HepG2 (cell line): Measurements from ENCODE around the gene GRAMD4. TPM values are rescaled to one million over a fixed set of nuclear protein-coding genes. Genes with fewer than 3 reads are reported as not detected.
A peak's percentile ranks its signal among the peaks of the same experiment; 100 is the strongest.

Experiments
- ESRRA ChIP-seq: sonication (generic); formaldehyde crosslinking; IDR thresholded peaks from 2 replicates; pipeline ENCODE4 v1.5.1; 2020; ENCODE audit warnings: mild to moderate bottlenecking, low read depth, missing genetic modification reagents
- HES4 ChIP-seq: sonication (generic); formaldehyde crosslinking; IDR thresholded peaks from 2 replicates; pipeline ENCODE4 v1.9.0; 2021; ENCODE audit warnings: mild to moderate bottlenecking, missing genetic modification reagents, borderline replicate concordance
- HNRNPL ChIP-seq: fragments of 200-400 bp; formaldehyde crosslinking; IDR thresholded peaks from 2 replicates; pipeline ENCODE4 v1.6.1; 2017; ENCODE audit warnings: mild to moderate bottlenecking, low read depth, low read length
- MXD3 ChIP-seq: IDR thresholded peaks from 2 replicates; pipeline ENCODE4 v1.6.1; 2016; ENCODE audit warnings: mild to moderate bottlenecking, missing biosample characterization, missing genetic modification reagents
- RELA ChIP-seq: sonication (generic); formaldehyde crosslinking; IDR thresholded peaks from 2 replicates; pipeline ENCODE4 v1.4.0; 2020; ENCODE audit warnings: missing genetic modification reagents
- SMARCC2 ChIP-seq: fragments of 450-650 bp; IDR thresholded peaks from 2 replicates; pipeline ENCODE4 v1.6.1; 2017; ENCODE audit warnings: antibody characterized with exemption, mild to moderate bottlenecking
- SP2 ChIP-seq: sonication (generic); formaldehyde crosslinking; IDR thresholded peaks from 2 replicates; pipeline ENCODE4 v1.5.1; 2020; ENCODE audit warnings: mild to moderate bottlenecking, missing genetic modification reagents
- TSC22D2 ChIP-seq: sonication (generic); formaldehyde crosslinking; IDR thresholded peaks from 2 replicates; pipeline ENCODE4 v1.5.1; 2020; ENCODE audit warnings: missing genetic modification reagents, mild to moderate bottlenecking, borderline replicate concordance
- ZBTB7A ChIP-seq: sonication (generic); formaldehyde crosslinking; IDR thresholded peaks from 2 replicates; pipeline ENCODE4 v1.8.0; 2022; ENCODE audit warnings: mild to moderate bottlenecking, missing genetic modification reagents
- ZNF333 ChIP-seq: sonication (generic); formaldehyde crosslinking; IDR thresholded peaks from 2 replicates; pipeline ENCODE4 v1.4.0; 2020; ENCODE audit warnings: mild to moderate bottlenecking, missing genetic modification reagents, borderline replicate concordance
- ZNF564 ChIP-seq: sonication (generic); formaldehyde crosslinking; IDR thresholded peaks from 2 replicates; pipeline ENCODE4 v1.8.1; 2023; ENCODE audit warnings: mild to moderate bottlenecking, missing genetic modification reagents
- ZNF768 ChIP-seq: sonication (generic); formaldehyde crosslinking; IDR thresholded peaks from 2 replicates; pipeline ENCODE4 v1.4.0; 2020; ENCODE audit warnings: missing genetic modification reagents
- polyA plus RNA-seq, 8 experiments: library from polyadenylated mRNA; depleted of rRNA in 3 of 8; stranded (reverse) in 7 of 8; unstranded in 1 of 8; fragments of >200 nt; fragmentation: Illumina TruSeq in 4 of 8; extraction: Trizol in 4 of 8; gene quantifications; 2 replicates each; pipeline versions ENCODE4 v1.2.1 to v1.2.3, GENCODE V29; 2011 to 2016; ENCODE audit warnings: low read depth in 4 of 8, missing spikeins in 1 of 8, mixed read lengths in 1 of 8; ENCODE audit not compliant: insufficient read depth in 1 of 8
- total RNA-seq, 5 experiments: library from RNA; depleted of rRNA; stranded (reverse); fragments of >200 nt; fragmentation: Illumina TruSeq; extraction: Trizol; gene quantifications; 2 replicates each; pipeline ENCODE4 v1.2.3, GENCODE V29; 2016; ENCODE audit warnings: low read depth in 1 of 5
- TF ChIP-seq, protein P1 (sequence below): sonication (generic); formaldehyde crosslinking; IDR thresholded peaks from 2 replicates; pipeline ENCODE4 v1.5.0; 2020; ENCODE audit warnings: mild to moderate bottlenecking, missing genetic modification reagents, borderline replicate concordance
- TF ChIP-seq, protein P2 (sequence below): sonication (generic); formaldehyde crosslinking; IDR thresholded peaks from 2 replicates; pipeline ENCODE4 v1.4.0; 2020; ENCODE audit warnings: missing genetic modification reagents
- TF ChIP-seq, protein P3 (sequence below): sonication (generic); formaldehyde crosslinking; IDR thresholded peaks from 2 replicates; pipeline ENCODE4 v1.4.0; 2020; ENCODE audit warnings: mild to moderate bottlenecking, missing genetic modification reagents
- TF ChIP-seq, protein P4 (sequence below): sonication (generic); formaldehyde crosslinking; IDR thresholded peaks from 2 replicates; pipeline ENCODE4 v1.4.0; 2020; ENCODE audit warnings: mild to moderate bottlenecking, missing genetic modification reagents

The GRAMD4 gene
- total and polyA plus RNA-seq, 2 of the 13 experiments (the other 11 are each of a cell fraction or from before 2014, with no cell fraction given), result 15.2 to 15.7 TPM

DNA sequence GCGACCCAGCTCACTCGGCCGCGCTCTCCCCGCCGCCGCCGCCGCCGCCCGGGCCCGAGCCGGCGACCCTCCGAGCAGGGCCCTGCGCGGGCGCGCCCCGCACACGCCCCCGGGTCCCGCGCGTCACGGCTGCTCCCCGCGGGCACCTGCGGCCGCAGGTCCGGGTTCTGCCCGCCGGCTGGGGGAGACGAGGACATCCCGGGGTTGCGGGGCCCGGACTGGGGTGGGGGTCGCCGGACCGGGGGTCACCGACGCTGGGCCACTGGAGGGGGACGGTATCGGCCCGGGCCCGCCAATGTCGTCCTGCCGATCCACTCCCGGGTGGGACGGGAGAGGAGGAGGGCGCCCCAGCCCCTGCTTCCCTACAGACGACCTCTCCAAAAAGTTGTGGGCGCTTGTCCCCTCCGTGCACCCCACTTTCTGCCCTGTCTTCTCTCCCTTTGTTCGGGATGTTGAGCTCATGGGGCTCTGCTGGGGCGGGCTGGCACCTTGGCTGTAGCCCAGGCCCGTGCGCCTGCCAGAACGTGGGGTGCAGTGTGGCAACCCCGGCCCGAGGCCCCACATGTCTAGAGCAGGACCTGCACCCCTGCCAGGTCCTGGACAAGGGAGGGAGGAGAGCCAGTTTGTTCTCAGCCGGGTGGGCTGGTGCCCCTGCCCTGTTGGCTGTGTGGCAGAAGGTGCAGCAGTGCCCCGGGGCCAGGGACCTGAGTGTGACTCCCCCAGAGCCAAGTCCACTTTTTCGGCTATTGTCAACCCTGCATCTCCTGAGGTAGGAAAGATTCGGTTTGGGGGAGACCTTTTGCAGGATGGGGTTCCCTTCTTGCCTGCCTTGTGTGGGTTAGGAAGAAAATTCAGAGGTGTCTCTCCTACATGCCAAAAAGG lies 42.6 kb upstream of the GRAMD4 start (continued):
- TF ChIP-seq, protein P1, sequence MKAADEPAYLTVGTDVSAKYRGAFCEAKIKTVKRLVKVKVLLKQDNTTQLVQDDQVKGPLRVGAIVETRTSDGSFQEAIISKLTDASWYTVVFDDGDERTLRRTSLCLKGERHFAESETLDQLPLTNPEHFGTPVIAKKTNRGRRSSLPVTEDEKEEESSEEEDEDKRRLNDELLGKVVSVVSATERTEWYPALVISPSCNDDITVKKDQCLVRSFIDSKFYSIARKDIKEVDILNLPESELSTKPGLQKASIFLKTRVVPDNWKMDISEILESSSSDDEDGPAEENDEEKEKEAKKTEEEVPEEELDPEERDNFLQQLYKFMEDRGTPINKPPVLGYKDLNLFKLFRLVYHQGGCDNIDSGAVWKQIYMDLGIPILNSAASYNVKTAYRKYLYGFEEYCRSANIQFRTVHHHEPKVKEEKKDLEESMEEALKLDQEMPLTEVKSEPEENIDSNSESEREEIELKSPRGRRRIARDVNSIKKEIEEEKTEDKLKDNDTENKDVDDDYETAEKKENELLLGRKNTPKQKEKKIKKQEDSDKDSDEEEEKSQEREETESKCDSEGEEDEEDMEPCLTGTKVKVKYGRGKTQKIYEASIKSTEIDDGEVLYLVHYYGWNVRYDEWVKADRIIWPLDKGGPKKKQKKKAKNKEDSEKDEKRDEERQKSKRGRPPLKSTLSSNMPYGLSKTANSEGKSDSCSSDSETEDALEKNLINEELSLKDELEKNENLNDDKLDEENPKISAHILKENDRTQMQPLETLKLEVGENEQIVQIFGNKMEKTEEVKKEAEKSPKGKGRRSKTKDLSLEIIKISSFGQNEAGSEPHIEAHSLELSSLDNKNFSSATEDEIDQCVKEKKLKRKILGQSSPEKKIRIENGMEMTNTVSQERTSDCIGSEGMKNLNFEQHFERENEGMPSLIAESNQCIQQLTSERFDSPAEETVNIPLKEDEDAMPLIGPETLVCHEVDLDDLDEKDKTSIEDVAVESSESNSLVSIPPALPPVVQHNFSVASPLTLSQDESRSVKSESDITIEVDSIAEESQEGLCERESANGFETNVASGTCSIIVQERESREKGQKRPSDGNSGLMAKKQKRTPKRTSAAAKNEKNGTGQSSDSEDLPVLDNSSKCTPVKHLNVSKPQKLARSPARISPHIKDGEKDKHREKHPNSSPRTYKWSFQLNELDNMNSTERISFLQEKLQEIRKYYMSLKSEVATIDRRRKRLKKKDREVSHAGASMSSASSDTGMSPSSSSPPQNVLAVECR (CRISPR knock-in tag), result peak; percentile 22; the same call in 1 of the 2 replicates
- TF ChIP-seq ZBTB7A (peak; percentile 59; the same call in 1 of the 2 replicates), SMARCC2 (no peak), ZNF564 (CRISPR knock-in tag) (0 out of 2 replicates have a peak, but pooled peaks have one; percentile 35), RELA (CRISPR knock-in tag) (no peak), ZNF768 (no peak), TSC22D2 (no peak), ESRRA (CRISPR knock-in tag) (0 out of 2 replicates have a peak, but pooled peaks have one; percentile 51), ZNF333 (CRISPR knock-in tag) (0 out of 2 replicates have a peak, but pooled peaks have one; percentile 46), SP2 (CRISPR knock-in tag) (0 out of 2 replicates have a peak, but pooled peaks have one; percentile 35), MXD3 (0 out of 2 replicates have a peak, but pooled peaks have one; percentile 28), HES4 (CRISPR knock-in tag) (no peak), HNRNPL (peak; percentile 72; the same call in 1 of the 2 replicates)
- TF ChIP-seq, protein P2, sequence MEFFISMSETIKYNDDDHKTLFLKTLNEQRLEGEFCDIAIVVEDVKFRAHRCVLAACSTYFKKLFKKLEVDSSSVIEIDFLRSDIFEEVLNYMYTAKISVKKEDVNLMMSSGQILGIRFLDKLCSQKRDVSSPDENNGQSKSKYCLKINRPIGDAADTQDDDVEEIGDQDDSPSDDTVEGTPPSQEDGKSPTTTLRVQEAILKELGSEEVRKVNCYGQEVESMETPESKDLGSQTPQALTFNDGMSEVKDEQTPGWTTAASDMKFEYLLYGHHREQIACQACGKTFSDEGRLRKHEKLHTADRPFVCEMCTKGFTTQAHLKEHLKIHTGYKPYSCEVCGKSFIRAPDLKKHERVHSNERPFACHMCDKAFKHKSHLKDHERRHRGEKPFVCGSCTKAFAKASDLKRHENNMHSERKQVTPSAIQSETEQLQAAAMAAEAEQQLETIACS (CRISPR knock-in tag), result peak; percentile 57; the same call in 1 of the 2 replicates
- TF ChIP-seq, protein P3, sequence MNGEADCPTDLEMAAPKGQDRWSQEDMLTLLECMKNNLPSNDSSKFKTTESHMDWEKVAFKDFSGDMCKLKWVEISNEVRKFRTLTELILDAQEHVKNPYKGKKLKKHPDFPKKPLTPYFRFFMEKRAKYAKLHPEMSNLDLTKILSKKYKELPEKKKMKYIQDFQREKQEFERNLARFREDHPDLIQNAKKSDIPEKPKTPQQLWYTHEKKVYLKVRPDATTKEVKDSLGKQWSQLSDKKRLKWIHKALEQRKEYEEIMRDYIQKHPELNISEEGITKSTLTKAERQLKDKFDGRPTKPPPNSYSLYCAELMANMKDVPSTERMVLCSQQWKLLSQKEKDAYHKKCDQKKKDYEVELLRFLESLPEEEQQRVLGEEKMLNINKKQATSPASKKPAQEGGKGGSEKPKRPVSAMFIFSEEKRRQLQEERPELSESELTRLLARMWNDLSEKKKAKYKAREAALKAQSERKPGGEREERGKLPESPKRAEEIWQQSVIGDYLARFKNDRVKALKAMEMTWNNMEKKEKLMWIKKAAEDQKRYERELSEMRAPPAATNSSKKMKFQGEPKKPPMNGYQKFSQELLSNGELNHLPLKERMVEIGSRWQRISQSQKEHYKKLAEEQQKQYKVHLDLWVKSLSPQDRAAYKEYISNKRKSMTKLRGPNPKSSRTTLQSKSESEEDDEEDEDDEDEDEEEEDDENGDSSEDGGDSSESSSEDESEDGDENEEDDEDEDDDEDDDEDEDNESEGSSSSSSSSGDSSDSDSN (CRISPR knock-in tag), result peak; percentile 28; the same call in 1 of the 2 replicates
- TF ChIP-seq, protein P4, sequence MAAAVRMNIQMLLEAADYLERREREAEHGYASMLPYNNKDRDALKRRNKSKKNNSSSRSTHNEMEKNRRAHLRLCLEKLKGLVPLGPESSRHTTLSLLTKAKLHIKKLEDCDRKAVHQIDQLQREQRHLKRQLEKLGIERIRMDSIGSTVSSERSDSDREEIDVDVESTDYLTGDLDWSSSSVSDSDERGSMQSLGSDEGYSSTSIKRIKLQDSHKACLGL (CRISPR knock-in tag), result 0 out of 2 replicates have a peak, but pooled peaks have one; percentile 48
